DMS53 treated with DMSO at 0.1 percent for 48 hours (cell line): ENCODE measurements around the gene CEP85L.

ENCODE experiments used
- DNase-seq: peaks from one replicate; lab custom pipeline; 2025; ENCODE audit not compliant: unreplicated experiment; lab: John Stamatoyannopoulos, UW

The CEP85L gene

GRCh38 chr6:118502169-118502568, 149.2 kb downstream of the CEP85L start:
- no peak for DNase-seq

- DNase-seq, result no peak
Observed at GRCh38 chr6:118501765-118502164, 149.6 kb downstream of the CEP85L start.

- DNase-seq, result no peak
Observed at GRCh38 chr6:118501099-118501498, 150.3 kb downstream of the CEP85L start.

- DNase-seq, result no peak
Observed at GRCh38 chr6:118500130-118501015, 151.0 kb downstream of the CEP85L start.

GRCh38 chr6:118495485-118496280, 155.7 kb downstream of the CEP85L start:
- no peak for DNase-seq

- no peak for DNase-seq
Observed at GRCh38 chr6:118494091-118494490, 157.3 kb downstream of the CEP85L start.

- no peak for DNase-seq
Observed at GRCh38 chr6:118489990-118490389, 161.4 kb downstream of the CEP85L start.

- no peak for DNase-seq
Observed at GRCh38 chr6:118488631-118489030, 162.8 kb downstream of the CEP85L start.

GRCh38 chr6:118485601-118486550, 165.5 kb downstream of the CEP85L start:
- no peak for DNase-seq

- DNase-seq, result no peak
Observed at GRCh38 chr6:118476551-118476950, 174.8 kb downstream of the CEP85L start.

- no peak for DNase-seq
Observed at GRCh38 chr6:118473266-118473665, 178.1 kb downstream of the CEP85L start.

- DNase-seq, result peak; percentile 74
Observed at GRCh38 chr6:118469468-118469867, 181.9 kb downstream of the CEP85L start.

GRCh38 chr6:118468682-118469465, 182.5 kb downstream of the CEP85L start:
- DNase-seq, result peak; percentile 95

GRCh38 chr6:118467181-118467580, 184.2 kb downstream of the CEP85L start:
- no peak for DNase-seq

- DNase-seq, result no peak
Observed at GRCh38 chr6:118464620-118465019, 186.8 kb downstream of the CEP85L start.

GRCh38 chr6:118460958-118461470, 190.4 kb downstream of the CEP85L start:
- no peak for DNase-seq

GRCh38 chr6:118456982-118457381, 194.4 kb downstream of the CEP85L start:
- no peak for DNase-seq

GRCh38 chr6:118451839-118452238, 199.6 kb downstream of the CEP85L start:
- no peak for DNase-seq

- no peak for DNase-seq
Observed at GRCh38 chr6:118444796-118445195, 206.6 kb downstream of the CEP85L start.

- DNase-seq, result no peak
Observed at GRCh38 chr6:118436482-118436881, 214.9 kb downstream of the CEP85L start.
